HPDE6-E6E7 (cell line): ENCODE data around the gene ZNF749.
"Not testable (repeated sequence)": the region's sequence is repeated elsewhere in the genome, so short reads cannot be mapped to it uniquely, and the experiment has no call there.

Experiments used
- DNase-seq: peaks from one replicate; pipeline ENCODE4 v3.0.0; 2011; ENCODE audit warnings: missing footprints; ENCODE audit errors: extremely low spot score

The ZNF749 gene

GRCh38 chr19:57465680-57466381 lies 30.7 kb downstream of the ZNF749 start:
- no peak for DNase-seq

GRCh38 chr19:57466489-57466888 lies 31.4 kb downstream of the ZNF749 start:
- DNase-seq, result no peak

DNA sequence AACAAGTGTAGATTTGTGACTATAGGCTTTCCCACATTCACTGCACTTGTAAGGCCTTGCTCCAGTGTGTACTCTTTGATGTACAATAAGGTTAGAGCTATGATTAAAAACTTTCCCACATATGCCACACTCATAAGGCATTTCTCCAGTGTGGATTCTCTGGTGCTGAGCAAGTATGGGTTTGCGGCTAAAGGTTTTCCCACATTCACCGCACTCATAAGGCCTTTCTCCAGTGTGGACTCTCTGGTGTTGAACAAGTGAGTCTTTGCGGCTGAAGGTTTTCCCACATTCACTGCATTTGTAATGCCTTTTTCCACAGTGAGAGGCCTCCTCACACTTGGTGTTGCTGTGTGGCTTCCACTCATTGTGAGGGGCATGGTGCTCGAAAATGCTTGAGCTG lies 38.5 kb downstream of the ZNF749 start:
- no peak for DNase-seq

- peak; percentile 96 for DNase-seq
Measured at GRCh38 chr19:57477191-57478008, 42.3 kb downstream of the ZNF749 start, which contains the start of gene ZNF772. ZNF772 (minus strand) TSS chr19:57477566; CDS start chr19:57477309, 257 bp downstream.

DNA sequence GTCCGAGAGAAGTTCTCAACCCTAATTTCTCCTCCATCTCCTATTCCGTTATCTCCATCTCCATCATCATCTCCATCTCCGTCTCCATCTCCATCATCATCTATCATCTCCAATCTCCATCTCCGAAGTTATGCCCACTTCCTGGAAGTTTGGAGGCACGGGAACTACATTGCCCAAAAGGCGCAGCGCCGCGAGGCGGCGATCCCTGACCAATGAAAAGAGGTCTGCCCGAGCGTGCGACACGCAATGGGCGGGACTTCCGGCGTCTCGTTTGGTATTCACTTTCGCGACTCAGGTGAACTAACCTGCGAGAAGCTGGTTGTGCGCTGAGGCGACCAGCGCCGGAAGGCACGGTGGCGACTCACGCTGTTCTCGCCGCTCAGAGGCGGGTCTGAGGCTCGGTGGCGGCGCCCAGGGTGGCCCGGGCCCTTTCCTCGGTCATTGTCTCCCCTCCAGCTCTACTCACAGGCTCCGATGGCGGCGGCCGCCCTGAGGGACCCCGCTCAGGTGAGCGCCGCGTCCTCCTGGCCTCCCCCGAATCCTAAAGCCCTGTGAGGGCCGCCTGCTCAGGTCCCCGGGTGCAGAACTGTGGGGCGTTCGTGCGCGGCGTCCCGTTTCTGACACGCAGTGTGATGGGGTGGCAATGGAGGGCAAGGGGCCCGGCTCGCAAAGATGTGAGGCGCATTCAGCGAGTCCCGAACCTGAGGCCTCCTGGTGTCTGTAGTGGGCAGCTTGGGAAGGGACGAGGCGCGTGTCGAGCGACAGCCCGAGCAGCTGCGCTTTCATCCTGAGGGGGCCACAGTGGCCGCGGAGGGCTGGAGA lies 52.6 kb downstream of the ZNF749 start, which contains the start of gene ZNF419:
ZNF419 (plus strand) TSS at position 274 of the 822 bp plus-strand sequence; CDS start at position 475, 201 bp downstream.
- DNase-seq, result peak; percentile 95

DNA sequence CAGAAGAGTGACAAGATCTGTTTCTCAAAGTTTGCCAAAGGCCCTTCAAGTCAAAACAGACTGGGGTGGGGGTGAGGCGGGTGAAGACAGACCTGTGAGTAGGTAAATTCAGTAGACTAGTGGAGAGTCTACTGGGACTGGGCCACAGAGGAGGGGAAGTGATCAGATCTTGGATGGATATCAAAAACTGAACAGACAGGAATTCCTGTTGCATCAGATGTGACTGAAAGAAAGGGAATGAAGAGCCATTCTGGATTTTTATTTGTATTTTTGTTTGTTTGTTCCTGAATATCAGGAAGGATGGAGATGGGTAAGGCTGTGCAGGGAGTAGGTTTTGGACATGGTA lies 53.1 kb downstream of the ZNF749 start:
- not testable (repeated sequence) for DNase-seq
